ENCODE data around the gene CAMTA1.

CAMTA1 gene

DNA sequence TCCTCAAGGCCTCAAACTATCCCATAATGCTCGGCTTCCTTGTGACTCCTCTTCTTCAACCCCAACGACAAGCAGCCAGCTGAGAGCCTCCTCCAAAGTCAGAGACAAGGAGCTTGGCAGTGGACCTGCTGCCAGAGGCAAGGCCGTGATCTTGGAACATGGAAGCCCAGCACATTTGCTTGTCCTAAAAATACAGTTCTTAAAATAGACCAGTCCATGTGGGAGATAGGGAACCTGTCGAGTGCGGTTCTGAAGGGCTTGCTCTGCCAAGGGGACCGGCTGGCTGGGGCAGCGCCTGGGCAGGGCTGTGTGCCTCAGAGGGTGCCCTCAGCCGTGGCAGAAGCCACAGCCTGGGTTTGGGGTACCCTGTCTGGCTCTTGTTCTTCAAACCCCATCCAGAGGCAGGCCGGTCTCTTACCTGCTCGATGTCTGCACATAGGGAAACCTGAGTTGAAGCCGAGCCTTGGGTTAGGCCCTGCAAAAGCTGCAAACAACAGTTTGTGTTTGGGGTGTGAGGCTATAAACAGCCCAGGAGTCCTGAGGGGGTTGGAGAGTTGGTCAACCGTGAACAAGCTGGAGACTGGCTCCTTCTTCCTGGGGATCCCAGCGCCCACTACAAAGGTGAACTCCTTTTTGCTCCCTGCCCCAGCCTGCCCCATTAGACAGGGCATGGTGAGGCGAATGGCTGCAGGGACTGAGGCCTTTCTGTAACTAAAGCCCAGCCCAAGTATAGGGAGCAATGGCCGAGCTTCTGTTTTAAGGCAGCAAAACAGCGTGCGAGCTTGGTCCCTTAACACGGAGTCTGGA is 228.8 kb downstream of the CAMTA1 start:
- DNase-seq = no peak

DNA sequence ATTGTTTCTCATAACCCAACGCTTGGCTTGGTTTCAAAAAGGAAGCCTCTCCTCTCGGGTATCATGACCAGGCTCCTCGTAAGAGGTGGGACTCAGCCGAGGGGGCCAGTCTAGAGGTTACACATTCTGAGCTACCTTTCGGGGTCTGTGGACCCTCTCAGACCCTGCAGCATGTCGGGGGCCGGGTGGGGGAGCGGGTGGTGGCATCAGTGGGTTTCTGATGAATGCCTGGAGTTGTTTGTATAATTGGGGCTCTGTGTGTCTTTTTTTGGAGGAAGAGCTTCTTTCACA is 229.3 kb downstream of the CAMTA1 start:
- DNase-seq = no peak

DNA sequence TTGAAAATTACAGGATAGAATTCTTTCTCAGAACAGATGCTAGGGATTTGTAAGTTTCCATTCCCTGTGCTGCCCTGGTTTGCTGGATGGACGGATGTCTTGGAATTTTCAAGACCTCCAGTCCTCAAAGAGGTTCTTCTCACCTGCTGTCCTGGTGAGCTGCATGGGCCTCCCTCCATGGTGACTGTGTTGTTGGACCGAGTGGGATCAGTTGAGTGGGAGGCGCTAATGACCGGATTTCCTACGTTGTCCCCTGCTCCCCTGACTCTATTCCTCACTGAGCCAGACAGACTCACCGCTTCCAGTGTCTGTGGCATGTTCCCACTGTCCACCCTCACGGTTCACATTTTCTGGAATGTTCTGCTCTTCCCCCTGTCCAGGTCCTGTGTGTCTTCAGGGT is 229.8 kb downstream of the CAMTA1 start:
- no peak for DNase-seq

DNA sequence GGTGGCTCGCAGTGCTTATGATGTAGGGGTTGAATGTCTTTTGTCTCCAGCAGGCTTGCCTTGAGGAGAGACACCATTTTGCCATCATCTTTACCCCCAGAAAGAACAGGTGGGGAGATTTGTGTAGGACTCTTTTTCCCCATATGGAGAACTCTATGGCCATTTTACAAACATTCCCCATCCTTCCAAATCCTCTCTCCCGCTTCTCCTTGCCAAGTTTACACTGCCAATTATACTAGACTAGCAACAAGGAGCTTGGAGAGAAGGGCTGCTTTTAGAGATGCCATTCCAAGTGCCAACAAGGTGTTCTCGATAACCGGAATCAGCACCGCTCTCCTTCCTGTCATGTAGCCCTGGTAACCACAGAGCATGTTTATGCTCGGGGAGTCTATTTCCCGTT is 233.1 kb downstream of the CAMTA1 start:
- no peak for DNase-seq

DNA sequence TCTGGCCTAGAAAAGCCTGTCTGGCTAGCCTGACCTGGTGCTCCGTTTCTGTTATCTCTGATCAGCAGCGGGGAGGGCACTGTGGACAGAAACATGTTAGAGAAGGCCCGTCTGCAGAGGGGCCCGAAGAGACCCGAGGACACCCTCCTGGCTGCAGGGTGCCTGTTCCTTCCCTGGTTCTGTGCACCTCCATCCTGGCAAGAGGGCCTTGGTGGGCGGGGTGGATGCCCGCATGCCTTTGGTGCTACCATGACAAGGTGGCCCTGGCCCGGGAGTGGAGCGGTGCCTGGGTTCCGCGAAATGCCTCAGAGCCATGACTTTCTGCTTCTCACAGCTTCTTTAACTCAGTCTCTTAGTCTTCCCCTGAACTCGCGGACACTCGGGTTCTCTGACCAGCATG is 233.6 kb downstream of the CAMTA1 start:
- no peak for DNase-seq

DNA sequence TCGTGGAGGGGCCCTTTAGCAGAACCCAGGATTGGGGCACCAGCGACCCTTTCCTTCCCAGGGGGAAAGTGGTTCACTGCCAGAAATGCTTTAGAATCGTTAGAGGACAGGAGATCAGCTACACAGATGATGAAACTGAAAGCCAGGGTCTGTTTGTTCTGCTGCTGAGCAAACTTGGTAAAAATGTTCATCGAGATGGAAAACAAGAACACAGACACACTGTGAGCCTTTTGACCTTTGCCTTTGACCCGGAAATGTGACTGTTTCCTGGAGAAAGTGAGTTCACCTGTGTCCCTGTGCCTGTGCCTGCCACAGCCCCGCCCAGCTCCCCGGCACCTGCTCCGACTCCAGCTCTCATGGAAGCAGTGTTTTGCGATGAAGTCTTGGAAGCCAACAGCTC is 234.3 kb downstream of the CAMTA1 start:
- no peak for DNase-seq

DNA sequence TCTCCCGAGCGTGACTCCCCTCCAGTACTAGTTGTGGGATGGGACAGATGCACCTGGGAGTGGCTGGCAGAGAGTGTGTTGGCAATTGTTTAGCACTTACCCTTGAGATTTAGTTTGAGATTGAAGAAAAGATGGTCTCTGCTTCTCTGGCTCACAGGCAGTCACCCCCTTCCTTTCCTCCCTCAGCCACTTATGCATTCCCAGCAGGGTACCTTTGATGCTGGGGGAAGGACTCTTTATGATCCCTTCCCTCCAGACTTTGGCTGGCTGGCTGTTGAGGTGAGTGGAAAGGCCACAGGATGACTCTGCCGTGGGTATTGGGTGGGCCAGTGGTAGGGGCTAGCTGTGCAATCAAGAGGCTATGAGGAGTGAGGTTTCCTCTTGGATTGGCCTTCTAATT is 236.8 kb downstream of the CAMTA1 start:
- DNase-seq = no peak

DNA sequence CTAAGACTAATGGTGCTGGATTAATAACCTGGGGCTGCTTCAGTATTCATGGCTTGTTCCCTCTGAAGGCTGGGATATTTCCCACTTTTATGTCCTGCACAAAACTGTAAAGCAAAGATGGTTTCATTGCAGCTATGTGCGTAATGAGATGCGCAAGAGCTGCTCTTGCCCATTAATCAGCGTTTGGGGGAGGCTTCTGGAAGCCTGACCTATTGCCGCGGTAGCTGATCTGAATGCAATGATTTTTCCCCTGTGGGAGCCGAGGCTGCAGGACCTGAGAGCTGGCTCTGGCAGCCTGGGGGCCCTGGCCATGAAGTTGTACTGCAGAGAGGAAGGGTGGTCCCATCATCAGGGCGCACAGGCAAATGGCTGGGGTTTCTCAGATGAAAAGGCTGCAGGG is 239.8 kb downstream of the CAMTA1 start:
- no peak for DNase-seq

DNA sequence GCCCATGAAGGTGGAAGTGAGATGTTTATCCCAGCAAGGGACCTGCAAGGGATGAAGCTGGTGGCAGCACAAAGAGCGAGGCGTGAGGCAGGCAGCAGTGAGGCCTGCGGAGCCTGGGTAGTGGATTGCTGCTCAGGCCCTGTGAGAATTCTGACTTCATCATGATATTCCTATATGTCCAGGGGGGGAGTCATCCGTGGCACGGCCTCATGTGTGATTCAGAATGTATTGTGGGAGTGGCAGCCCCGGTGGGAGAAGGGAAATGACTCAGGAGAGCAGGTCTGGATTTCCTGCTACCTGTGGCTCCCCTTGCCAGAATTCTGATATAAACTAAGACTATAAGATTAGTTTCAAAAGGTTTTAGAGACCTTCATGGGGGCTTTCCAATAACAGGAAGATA is 240.9 kb downstream of the CAMTA1 start:
- no peak for DNase-seq

DNA sequence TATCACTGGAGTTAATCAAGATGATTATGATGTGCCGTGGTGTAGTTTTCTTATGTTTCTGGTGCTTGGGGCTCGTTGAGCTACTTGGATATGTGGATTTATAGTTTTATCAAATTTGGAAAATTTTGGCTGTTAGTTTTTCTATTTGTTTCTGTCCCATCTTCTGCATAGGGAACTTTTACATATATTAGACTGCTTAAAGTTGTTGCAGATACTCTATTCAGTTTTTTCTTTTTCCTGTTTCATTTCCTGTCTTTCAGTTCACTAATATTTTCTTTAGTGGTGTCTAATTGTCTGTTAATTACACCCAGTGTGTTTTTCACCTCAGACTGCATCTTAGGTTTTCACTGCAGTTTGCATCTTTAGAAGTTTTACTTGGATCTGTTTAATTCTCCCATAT is 247.7 kb downstream of the CAMTA1 start:
- no peak for DNase-seq

DNA sequence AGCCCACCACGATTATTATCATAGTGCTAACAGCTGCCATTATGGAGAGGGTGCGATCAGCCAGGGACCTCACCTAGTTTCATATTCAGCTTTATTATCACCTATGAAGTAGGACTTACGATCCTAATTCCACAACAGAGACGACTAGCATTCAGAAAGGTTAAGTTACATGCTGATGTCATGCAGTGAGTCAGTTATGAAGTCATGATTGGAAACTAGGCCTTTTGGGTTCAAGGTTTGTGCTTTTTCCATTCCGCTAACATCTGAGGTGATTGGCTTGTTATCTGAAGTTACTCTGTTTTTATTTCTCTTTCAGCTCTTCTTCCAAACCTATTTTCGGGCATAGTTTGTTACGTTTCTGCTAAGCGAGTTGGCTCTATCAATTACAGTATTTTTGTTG is 251.1 kb downstream of the CAMTA1 start:
- DNase-seq = no peak

DNA sequence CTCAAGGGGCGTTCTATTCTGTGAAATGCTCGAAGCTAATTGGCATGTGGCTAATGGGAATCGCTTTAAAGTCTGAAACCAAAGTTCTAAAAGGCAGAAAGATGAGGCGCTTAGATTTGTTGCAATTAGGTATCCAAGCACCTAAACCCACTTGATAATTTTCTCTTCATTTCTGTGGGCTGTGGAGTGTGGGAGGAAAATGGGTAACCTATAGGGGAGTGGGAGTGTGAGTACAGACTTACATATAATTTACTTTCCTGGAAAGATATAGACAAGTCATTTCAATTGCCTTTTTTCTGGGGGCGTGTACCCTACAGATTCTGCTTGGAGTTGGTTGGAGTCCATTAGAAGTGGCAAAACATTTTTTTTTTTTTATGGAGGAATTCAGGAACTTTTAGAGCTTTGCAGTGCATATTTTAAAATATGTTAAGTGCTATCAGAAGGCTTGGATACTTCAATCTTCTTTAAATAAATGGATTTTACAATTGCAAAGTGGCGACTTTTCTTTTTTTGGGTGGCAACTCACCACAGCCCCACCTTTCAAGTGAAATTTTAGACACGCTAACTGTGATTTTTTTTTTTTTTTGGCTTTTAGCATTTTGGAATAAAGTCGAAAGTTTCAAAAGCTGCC is 254.5 kb downstream of the CAMTA1 start:
- DNase-seq = no peak

DNA sequence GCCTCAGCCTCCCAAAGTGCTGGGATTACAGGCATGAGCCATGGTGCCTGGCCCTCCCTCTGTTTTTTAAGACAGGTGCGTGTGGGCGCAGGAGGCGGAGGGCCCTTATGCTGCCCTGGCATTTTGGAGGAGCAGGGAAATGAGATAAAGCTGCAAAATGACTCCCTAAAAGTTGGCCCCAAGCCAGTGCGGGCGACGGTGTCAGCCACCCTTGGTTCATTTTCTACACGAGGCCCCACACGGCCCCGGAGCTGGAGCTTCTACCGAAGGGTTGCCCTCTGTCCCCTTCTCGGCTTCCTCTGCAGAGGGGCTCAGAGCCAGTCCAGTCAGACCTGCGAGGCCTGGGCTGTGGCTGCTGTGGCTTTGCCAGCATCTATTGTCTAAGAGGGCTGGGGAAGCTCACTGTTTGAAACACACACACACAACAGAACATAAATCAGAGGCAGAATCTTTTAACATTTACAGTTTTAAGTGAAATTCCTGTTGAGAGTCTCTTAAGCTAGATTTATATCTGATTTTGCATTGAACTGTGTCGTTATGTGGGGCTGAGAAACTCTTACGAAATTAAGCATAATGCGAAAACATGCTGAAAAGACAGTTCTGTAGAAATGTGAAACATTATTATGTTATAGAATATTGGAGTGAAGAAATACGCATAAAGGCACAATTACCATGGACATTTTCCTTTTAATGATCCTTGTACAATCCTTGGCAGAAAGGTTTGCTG is 255.9 kb downstream of the CAMTA1 start:
- no peak for DNase-seq

DNA sequence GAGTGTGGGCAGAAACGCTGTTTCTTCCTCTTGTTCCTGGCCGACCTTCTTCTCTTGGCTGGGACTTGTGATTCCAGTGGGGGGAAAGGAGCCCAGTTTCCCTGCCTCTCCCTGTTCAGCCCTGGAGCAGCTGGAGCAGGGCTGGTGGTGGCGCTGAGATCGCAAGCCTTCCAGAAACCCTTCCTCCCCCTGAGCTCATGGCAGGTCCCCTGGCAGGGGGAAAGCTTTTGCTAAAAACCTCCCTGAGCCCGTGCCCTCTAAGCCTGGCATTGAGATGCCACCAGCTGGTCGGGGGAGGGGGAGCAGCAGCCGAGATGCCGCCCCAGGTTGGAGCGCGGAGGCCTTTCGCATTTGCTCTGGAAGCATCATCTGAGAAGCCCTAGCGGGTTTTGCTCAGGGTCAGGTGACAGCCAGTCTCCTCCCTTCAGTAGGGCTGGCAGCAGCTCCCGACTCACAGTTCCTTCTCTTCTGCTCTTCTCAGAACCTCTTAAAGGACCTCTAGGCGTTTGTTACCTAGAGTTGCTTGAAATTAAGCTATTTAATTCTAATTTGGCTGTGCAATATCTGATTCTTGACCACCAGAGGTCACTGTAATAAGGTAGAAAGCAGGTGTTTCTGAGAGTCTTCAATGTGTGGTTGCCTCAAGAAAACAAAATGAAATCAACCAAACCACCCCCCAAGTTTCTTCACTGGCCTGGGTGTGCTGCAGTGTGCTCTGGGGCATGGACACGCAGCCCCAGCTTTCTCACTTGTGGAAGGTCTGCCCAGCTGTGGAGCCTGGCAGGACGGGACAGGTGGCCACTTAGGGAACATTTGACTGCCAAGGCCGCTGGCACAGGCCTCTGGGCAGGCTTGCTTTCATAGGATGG is 257.3 kb downstream of the CAMTA1 start:
- DNase-seq = peak in 2 of 3 donors; percentile 8 to 20

DNA sequence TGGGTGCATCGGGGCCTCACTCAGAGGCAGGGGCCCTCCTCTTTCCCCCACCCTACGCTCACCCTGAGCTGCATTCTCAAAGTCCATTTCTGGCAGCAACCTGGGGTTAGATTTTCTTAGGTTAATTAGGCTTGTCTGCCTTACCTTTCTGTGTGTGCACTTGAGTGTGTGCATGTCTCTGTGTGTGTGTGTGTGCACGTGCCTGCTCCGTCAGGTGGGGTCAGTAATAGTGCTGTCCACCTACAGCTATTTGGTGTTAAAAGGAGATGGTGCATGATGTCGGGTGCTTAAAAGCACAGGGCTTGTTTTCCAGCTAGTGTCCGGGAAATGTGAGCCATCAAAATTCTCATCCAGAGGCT is 257.9 kb downstream of the CAMTA1 start:
- DNase-seq = no peak

DNA sequence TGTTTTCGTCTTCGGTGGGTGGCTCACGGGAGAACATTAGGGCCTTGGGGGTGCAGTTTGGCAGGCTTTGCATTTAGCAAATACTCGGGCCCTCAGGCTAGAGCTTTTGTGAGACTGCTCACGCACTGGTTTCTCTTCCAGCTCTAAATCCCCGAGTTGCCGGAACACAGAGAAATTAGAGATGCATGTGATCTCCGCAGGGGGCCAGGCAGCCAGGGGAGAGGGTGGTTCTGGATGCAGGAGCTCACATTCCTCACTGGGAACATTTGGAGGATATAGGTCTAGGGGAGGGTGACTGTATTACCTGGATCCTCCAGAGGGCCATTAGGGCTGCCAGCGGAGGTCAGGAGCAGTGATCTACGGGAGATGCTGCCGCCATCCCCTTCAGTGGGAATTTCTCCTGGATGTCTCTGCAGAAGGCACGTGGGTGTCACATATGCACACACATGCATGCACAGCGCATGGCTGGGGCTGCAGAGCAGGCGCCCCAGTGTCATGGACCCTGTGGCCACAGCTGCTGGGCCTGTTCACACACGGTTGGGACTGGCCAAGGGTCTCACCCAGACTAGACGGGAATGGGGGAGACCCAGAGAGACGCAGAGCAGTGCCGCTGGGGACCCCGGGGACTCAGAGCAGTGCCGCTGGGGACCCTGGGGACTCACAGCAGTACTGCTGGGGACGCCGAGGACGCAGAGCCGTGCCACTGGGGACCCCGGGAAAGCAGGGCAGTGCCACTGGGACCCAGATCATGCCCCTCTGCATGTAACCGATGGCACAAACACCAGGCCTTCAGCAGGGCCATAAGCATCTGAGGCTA is 258.7 kb downstream of the CAMTA1 start:
- no peak for DNase-seq

DNA sequence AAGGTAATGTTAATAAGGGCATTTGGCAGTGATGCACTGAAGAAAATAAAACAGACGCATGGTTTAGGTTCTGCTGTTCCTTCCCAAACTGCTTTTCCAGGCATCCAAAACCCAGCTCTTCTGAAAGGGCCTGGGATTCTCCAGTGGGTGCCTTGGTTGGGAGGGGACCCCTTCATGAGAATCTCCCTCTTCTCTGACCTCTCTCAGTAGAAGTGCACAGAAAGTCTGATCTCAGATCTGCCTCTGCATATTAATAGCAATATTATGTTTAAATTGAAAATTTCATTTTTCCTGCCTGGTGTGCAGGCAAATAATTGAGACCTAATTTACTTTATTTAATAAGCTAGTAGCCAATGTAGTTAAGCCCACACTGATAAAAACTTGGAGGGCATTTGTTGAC is 260.6 kb downstream of the CAMTA1 start:
- no peak for DNase-seq

DNA sequence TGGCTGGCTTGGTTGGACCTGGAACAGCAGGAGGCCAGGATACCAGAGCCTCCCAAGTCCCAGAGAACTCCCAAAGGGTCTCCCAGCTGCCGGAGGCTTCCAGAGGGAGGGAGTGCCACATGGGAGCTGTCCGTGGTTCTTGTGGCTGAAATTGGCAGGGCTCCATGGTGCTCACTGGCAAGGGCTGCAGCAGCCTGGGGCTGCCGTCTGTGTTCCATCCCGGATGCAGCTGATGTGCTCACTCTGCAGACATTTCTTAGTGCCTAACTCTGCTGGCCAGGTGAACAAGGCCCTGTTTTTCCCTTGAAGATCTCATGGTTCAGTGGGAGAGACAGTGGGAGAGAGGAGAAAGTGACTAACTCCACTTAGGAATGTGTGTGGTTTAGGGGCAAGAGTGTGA is 261.1 kb downstream of the CAMTA1 start:
- DNase-seq = no peak

DNA sequence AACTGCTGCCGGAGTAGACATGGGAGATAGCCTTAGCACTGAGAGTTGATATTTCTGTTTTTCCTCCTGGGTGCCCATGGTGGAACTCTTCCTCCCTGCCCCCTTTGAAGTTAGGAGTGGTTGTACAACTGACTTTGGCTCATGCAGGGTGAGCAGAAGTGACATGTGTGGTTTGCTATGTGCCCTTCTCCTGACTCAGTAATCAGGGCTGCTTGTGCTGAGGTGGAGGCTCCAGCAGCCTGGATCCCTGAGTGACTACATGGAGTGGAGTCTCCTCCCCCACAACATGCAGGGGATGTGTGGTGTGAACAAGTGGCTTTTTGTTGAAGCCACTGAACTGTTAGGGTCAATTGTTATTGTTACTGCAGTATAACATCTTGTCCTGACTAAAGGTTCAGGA is 261.6 kb downstream of the CAMTA1 start:
- DNase-seq = no peak

DNA sequence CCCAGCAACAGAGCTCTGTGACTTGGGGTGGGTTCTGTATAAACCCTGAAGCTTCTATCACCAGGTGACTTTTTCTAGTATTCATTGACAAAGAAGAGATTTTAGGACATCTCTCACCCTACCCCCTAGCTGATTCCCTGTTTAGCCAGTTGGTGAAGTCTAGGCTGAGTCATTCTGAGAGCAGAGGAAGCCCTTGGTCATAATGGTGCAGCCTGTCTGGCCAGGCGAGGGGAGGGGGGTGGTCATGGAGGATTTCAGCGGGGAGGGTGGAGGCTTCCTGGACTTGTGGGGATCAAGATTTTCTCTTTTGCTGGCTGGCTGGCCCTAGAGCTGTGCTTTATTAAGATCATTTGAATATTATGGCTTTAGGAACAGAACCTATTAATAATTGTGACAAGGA is 262.6 kb downstream of the CAMTA1 start:
- no peak for DNase-seq

DNA sequence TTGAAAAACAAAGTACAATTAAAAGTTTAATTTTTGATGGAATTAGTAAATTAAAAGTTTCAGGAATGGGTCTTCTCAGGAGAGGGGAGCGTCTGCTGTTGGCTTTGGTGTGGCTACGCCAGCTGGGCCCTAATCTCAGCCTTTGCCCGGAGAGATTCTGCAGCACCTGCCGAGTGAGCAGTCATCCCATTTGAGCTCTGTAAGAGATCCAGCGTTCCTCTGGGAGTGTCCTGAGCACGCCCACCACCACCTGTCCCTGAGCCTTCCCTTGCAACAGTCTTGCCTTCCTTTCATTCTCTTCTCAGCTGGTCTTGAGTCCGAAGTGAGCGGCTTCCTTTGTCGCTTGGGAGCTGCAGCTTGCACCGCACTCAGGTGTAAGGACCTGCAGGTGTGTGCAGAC is 263.1 kb downstream of the CAMTA1 start:
- no peak for DNase-seq

DNA sequence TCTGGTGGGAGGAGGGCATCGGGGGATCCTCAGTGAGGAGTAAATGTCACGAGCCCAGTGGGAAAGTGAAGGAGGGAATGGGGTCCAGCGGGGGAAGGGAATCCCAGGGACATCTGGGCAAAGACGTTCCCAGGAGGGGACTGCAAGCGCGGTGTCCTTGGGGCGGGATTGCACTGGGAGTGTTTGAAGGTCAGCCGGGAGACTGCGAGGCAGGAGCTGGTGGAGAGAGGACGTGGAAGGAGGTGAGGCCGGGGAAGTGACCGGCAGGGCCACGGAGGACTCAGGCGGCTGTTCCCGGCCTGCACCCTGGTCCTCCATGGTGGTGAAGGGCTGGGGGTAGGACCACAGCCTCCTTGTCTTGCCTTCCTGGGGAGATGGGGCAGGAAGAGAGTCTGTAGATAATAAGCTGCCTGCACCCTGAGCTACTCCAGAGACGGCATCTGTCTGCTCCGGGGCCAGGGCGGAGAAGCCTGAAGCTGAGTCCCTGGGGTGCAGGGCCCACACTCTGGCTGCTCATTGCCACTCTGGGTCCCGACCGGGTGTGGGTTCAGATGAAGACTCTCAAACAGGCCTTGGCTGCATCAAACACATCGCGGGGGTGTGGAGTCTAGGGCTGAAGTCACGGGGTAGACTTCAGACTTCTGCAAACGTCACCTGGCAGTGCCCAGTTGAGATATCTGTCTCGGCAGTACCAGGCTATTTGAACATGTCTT is 264.8 kb downstream of the CAMTA1 start:
- no peak for DNase-seq
